ENCODE measurements around the gene EXOC6B.

Gene EXOC6B

DNA sequence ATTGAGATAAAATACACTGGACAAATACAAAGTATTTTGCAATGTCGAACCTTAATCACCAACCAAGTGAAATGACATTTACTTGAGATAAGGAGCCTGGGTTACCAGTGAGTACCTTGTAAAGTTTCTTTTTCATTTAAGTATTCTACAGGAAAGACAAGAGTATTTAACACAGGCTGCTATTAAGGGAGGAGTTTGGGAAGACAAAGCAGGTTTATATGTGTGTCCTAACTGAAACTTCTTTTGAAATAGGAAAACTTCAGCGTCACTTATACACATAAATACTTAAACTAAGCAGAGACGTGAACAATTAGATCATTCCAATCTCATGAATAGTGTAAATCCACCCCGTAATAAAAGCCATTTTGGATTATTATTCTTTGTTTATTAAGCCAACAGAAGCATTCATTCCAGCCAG lies 551.4 kb downstream of the EXOC6B start:
- peak overlapping the region; percentile 18; the same call in 1 of the 2 replicates for H3K27ac ChIP-seq
- TF ChIP-seq, protein P1, sequence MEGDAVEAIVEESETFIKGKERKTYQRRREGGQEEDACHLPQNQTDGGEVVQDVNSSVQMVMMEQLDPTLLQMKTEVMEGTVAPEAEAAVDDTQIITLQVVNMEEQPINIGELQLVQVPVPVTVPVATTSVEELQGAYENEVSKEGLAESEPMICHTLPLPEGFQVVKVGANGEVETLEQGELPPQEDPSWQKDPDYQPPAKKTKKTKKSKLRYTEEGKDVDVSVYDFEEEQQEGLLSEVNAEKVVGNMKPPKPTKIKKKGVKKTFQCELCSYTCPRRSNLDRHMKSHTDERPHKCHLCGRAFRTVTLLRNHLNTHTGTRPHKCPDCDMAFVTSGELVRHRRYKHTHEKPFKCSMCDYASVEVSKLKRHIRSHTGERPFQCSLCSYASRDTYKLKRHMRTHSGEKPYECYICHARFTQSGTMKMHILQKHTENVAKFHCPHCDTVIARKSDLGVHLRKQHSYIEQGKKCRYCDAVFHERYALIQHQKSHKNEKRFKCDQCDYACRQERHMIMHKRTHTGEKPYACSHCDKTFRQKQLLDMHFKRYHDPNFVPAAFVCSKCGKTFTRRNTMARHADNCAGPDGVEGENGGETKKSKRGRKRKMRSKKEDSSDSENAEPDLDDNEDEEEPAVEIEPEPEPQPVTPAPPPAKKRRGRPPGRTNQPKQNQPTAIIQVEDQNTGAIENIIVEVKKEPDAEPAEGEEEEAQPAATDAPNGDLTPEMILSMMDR (conservative IDR thresholded peaks at IDR 0.05): no peak

DNA sequence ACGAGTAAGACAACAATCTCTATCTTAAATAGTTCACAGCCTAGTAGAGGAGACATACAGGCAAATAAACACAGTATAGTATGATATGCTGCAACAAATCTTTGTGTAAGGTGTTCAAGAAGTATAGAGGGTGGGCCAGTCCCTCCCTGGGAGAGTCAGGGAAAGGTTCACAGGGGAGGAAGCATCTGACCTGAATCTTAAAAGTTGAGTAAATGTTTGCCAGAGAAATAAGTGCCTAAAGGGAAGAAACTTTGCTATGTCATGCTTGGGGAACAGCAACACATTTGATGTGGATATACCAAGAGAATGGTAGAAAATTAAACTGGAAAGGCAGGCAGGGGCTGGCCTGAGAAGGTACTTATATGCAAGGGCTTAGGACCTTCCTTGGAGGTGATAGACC lies 552.4 kb downstream of the EXOC6B start:
- TF ChIP-seq, protein P1 (conservative IDR thresholded peaks at IDR 0.05): no peak
- H3K27ac ChIP-seq: no peak overlapping the region

DNA sequence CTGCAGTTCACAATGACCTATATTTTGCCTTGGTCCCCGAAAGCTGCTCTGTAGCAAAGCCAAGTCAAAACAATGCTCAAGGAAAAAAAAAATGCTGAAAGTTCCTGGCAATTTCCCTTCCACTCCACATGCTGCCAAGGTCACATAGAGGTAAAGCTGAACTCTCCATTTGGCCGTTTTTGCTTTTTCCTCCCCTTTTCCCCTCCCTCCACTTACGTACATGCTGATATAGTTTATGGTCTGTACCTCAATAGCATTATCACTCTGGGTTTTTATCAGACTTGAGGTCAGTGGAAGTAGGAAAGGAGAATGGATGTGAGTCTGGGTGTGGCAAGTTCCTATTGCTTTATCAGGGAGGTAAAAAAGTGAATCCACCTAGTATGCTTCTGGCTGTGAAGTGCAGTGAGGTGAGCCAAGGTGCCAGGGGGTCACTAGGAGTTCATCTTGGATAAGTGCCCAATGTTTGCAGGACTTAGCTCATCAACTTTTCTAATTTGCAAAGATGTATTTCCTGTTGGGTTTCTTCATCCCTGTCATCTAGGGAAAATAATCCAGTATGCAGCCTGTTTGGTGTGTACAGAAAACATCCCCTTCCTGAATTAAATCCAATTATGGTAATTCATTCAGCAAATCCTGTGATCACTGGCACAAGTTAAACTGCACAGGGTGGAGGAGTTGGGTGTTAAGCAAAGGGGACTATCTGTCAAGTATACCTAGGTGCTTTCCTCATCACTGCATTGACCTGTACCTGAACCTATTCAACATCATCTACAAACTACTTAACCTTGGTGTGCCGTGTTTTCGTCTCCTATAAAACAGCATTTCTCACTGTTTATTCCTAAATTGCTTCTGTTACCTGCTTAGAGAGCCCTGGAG lies 553.8 kb downstream of the EXOC6B start:
- no peak overlapping the region for H3K27ac ChIP-seq
- TF ChIP-seq, protein P1 (conservative IDR thresholded peaks at IDR 0.05): no peak

DNA sequence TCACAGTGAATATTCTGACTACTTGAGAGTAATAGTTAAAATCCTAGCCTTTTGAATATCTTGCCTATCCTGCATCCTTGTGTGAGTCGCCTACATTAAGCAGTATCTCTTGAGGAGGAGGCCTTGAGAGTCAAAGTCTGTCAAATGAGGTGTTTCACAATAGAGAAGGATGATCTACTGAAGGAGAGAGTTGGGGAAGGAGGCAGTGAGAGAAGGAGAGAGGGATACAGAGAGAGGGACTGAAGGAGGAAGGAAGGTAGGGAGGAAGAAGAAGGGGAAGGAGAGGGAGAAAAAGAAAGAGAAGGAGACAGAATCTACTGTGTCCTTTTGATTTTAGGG lies 554.6 kb downstream of the EXOC6B start:
- no peak overlapping the region for H3K27ac ChIP-seq

DNA sequence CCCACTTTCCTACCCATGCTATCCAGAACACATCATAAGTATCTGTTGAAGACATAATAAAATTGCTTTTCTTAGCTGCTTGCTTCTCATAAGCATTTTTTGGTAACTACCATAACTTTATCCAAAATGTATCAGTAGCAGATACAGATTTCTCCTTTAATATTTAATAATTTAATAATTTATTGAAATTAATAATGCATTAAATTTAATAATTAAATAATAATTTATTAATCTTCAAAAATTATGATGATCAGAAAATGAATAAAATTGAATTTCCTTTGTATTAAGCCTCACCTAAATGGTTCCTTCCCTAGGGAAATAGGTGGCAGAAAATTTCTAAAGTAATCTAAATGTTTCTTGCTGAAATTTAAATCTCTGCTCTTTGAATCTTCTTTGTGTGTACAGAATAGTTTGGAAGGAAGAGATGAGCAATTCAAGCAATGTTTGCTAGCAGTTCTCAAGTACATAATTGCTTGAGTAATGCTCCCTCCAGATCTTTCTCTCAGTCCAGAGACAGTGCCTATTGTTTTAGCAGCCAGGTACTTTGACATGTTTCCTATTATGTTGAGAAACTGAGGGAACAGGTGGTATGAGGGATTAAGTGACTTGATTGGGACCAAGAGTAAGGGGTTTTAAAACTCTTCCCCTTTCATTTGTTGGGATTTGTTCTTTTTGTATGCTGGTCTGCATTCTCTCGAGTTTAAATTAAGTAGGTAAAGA lies 555.1 kb downstream of the EXOC6B start:
- H3K27ac ChIP-seq: no peak overlapping the region
- TF ChIP-seq, protein P1 (conservative IDR thresholded peaks at IDR 0.05): no peak

More for the DNA sequence above, 554.6 kb downstream of the EXOC6B start:
- TF ChIP-seq, protein P1 (conservative IDR thresholded peaks at IDR 0.05): no peak

DNA sequence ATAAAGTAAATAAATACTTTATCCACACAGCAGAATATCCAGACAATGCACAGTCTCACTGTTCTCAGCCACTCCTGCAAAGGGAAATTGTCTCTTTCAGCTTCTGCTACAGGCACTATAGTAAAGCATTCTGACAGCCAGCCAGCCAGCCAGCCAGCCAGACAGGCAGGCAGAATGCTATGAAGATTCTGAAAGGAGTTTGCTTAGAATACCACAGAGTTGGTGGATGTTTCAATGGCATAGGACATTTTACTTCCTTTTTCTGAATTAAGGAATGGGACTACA lies 562.1 kb downstream of the EXOC6B start:
- TF ChIP-seq, protein P1 (conservative IDR thresholded peaks at IDR 0.05): no peak
- peak overlapping the region; percentile 40 for H3K27ac ChIP-seq

DNA sequence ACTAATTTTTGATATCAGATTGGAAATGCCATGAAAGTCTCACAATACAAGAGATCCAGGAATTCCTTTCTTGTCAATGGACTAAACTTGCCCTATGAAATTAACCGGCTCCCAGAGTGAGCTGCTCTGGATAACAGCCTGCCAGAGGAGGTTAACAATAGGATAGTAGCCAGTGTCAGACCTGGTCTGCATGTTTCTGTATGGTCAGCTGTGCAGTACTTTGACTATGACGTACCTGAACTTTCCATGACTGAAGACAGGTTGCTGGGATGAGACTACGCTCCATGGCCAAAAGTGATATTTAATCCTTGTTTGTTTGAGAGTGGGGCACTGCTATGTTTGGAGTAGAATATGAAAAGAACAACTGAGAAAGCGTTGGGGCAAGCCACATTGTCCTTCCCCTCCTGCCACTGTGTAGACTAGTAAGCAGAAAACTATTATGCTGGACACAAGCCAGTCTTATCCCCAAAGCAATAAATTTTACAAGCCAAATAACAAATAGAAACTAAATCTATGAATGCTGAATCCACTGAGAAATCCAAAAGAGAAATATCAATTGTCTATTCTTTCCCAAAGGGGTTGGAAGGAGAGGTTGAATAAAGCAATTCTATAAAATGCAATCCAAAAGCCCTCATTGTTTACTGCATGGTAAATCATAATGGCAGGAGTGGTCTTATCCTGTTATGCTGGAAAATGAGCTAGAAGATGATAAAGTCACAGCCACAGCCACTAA lies 562.6 kb downstream of the EXOC6B start:
- peak overlapping the region; percentile 40 for H3K27ac ChIP-seq
- TF ChIP-seq, protein P1 (conservative IDR thresholded peaks at IDR 0.05): no peak

Data from VCaP (cell line).